GM23338 (cell line): Measurements from ENCODE around the gene DFFB. TPM values are rescaled to one million over a fixed set of nuclear protein-coding genes. Genes with fewer than 3 reads are reported as not detected.

ENCODE experiments used
- ATAC-seq: fragments of 200-7000 bp; cut with Tn5 transposase; 3 replicates; pipeline ENCODE4 v1.9.1; 2020
- DNase-seq: peaks from one replicate; pipeline ENCODE4 v3.0.0-alpha.2; 2015; ENCODE audit warnings: low spot score
- H2AFZ ChIP-seq: fragments of 200-600 bp; sonication (generic); 2 replicates; pipeline ENCODE4 v1.8.0; 2016; ENCODE audit warnings: antibody characterized with exemption, mild to moderate bottlenecking, moderate library complexity
- H3F3A ChIP-seq: fragments of 200-600 bp; sonication (generic); replicated peaks from 2 replicates; pipeline ENCODE4 v1.8.0; 2017; ENCODE audit warnings: antibody characterized with exemption, mixed run types, low read depth
- H3K27ac ChIP-seq: fragments of 200-600 bp; sonication (generic); 2 replicates; pipeline ENCODE4 v1.6.1; 2016; ENCODE audit warnings: low read depth
- H3K27me3 ChIP-seq: fragments of 200-600 bp; sonication (generic); 2 replicates; pipeline ENCODE4 v1.8.0; 2016; ENCODE audit warnings: mild to moderate bottlenecking, mixed run types, moderate library complexity; ENCODE audit not compliant: insufficient read depth
- H3K36me3 ChIP-seq: fragments of 200-600 bp; sonication (generic); 2 replicates; pipeline ENCODE4 v1.8.0; 2016; ENCODE audit warnings: mild to moderate bottlenecking; ENCODE audit not compliant: insufficient read depth
- H3K4me1 ChIP-seq: fragments of 200-600 bp; sonication (generic); 2 replicates; pipeline ENCODE4 v1.8.0; 2016; ENCODE audit warnings: mild to moderate bottlenecking, moderate library complexity; ENCODE audit not compliant: insufficient read depth
- H3K4me2 ChIP-seq: fragments of 200-600 bp; sonication (generic); 2 replicates; pipeline ENCODE4 v1.7.1; 2017; ENCODE audit warnings: mixed run types
- H3K4me3 ChIP-seq: fragments of 200-600 bp; sonication (generic); 2 replicates; pipeline ENCODE4 v1.6.1; 2016; ENCODE audit warnings: mixed run types
- H3K79me2 ChIP-seq: fragments of 200-600 bp; sonication (generic); replicated peaks from 2 replicates; pipeline ENCODE4 v1.8.0; 2017; ENCODE audit warnings: mild to moderate bottlenecking; ENCODE audit not compliant: insufficient read depth
- H3K9me2 ChIP-seq: fragments of 200-600 bp; sonication (generic); 2 replicates; pipeline ENCODE4 v1.8.0; 2017; ENCODE audit not compliant: insufficient read depth
- H4K20me1 ChIP-seq: fragments of 200-600 bp; sonication (generic); replicated peaks from 2 replicates; pipeline ENCODE4 v1.8.0; 2017; ENCODE audit warnings: mild to moderate bottlenecking; ENCODE audit not compliant: insufficient read depth
- H3K27ac Mint-ChIP-seq: 2 replicates; pipeline ENCODE4 v1.8.0; 2020; ENCODE audit warnings: inconsistent platforms, mild to moderate bottlenecking, moderate library complexity, mixed read lengths
- H3K27me3 Mint-ChIP-seq: 3 replicates; pipeline ENCODE4 v1.8.0; 2022; ENCODE audit warnings: low read depth, mild to moderate bottlenecking, moderate library complexity, mixed read lengths, inconsistent platforms; ENCODE audit not compliant: insufficient read depth, poor library complexity
- H3K36me3 Mint-ChIP-seq: 3 replicates; pipeline ENCODE4 v1.8.0; 2021; ENCODE audit warnings: low read depth, mild to moderate bottlenecking, inconsistent platforms, moderate library complexity, mixed read lengths
- H3K4me1 Mint-ChIP-seq: 3 replicates; pipeline ENCODE4 v1.8.0; 2020; ENCODE audit warnings: mild to moderate bottlenecking, inconsistent platforms, mixed read lengths
- H3K4me3 Mint-ChIP-seq: 3 replicates; pipeline ENCODE4 v1.8.0; 2021; ENCODE audit warnings: moderate library complexity, mild to moderate bottlenecking, inconsistent platforms, mixed read lengths
- H3K9me3 Mint-ChIP-seq: 3 replicates; pipeline ENCODE4 v1.8.0; 2020; ENCODE audit warnings: moderate library complexity, mild to moderate bottlenecking, inconsistent platforms, mixed read lengths
- CREB1 ChIP-seq: fragments of 250-450 bp; sonication (Bioruptor Pico); IDR thresholded peaks from 2 replicates; pipeline ENCODE4 v1.5.0; 2020; ENCODE audit warnings: low read depth, mild to moderate bottlenecking, moderate library complexity
- EZH2 ChIP-seq: fragments of 200-600 bp; sonication (generic); IDR thresholded peaks from one replicate; pipeline ENCODE4 v1.8.0; 2017; ENCODE audit warnings: antibody characterized with exemption, mild to moderate bottlenecking, low read depth; ENCODE audit not compliant: unreplicated experiment
- EZH2phosphoT487 ChIP-seq: fragments of 200-600 bp; sonication (generic); IDR thresholded peaks from one replicate; pipeline ENCODE4 v1.8.1; 2018; ENCODE audit warnings: antibody characterized with exemption; ENCODE audit not compliant: unreplicated experiment
- JUNB ChIP-seq: IDR thresholded peaks from one replicate; pipeline ENCODE4 v1.6.1; 2016; ENCODE audit warnings: antibody characterized with exemption; ENCODE audit not compliant: unreplicated experiment
- POLR2AphosphoS5 ChIP-seq: IDR thresholded peaks from 2 replicates; pipeline ENCODE4 v1.6.1; 2016; ENCODE audit warnings: antibody characterized with exemption, low read depth
- REST ChIP-seq: IDR thresholded peaks from one replicate; pipeline ENCODE4 v1.6.1; 2018; ENCODE audit warnings: antibody characterized with exemption; ENCODE audit not compliant: unreplicated experiment
- STAT1 ChIP-seq: IDR thresholded peaks from one replicate; pipeline ENCODE4 v1.6.1; 2016; ENCODE audit warnings: antibody characterized with exemption; ENCODE audit not compliant: unreplicated experiment
- ZNF114 ChIP-seq: fragments of 250-450 bp; sonication (Bioruptor Pico); IDR thresholded peaks from 2 replicates; pipeline ENCODE4 v1.5.0; 2020; ENCODE audit warnings: mild to moderate bottlenecking, moderate library complexity
- ZNF331 ChIP-seq: fragments of 250-450 bp; sonication (Bioruptor Pico); IDR thresholded peaks from 2 replicates; pipeline ENCODE4 v1.5.0; 2020; ENCODE audit warnings: low read depth, mild to moderate bottlenecking, moderate library complexity
- polyA plus RNA-seq: library from polyadenylated mRNA; unstranded; fragments of >200 nt; fragmentation: Nextera tagmentation; extraction: Ambion mirVana; gene quantifications from 2 replicates; pipeline ENCODE4 v1.2.1, GENCODE V29; 2016
- total RNA-seq: library from RNA; depleted of rRNA; stranded (reverse); fragments of >200 nt; shearing (Covaris generic); gene quantifications from 2 replicates; pipeline ENCODE4 v1.2.3, GENCODE V29; 2014
- TF ChIP-seq, protein P1 (sequence below): IDR thresholded peaks from 2 replicates; pipeline ENCODE4 v1.6.1; 2016; ENCODE audit warnings: antibody characterized with exemption

The DFFB gene
- total and polyA plus RNA-seq, 2 experiments from 2014 or later: 6.5 to 18.1 TPM

GRCh38 chr1:3898475-3898735 lies 41.1 kb downstream of the DFFB start (continued):
- no peak for TF ChIP-seq REST

GRCh38 chr1:3898994-3899753 lies 41.9 kb downstream of the DFFB start:
- peaks cover 9% of the 10 kb centered on the region for H3K27me3 Mint-ChIP-seq
- H3K36me3 Mint-ChIP-seq: peaks cover 6% of the 10 kb centered on the region; the same call in 2 of the 3 replicates
- H3K4me1 Mint-ChIP-seq: peaks cover 18% of the 10 kb centered on the region
- no peaks in the 10 kb centered on the region for H3K36me3 ChIP-seq
- H3K4me1 ChIP-seq: 0 out of 2 replicates have a peak, but pooled peaks cover 4% of the 10 kb centered on the region
- H3K9me3 Mint-ChIP-seq: peaks cover 11% of the 10 kb centered on the region; the same call in 2 of the 3 replicates
- peak; percentile 87 for DNase-seq
- H3K4me3 ChIP-seq: peak overlapping the region; percentile 95
- peak overlapping the region; percentile 94 for H3K4me3 Mint-ChIP-seq
- peaks cover 53% of the 10 kb centered on the region for H3K79me2 ChIP-seq
- H3K9me2 ChIP-seq: no peaks in the 10 kb centered on the region
- peak overlapping the region; percentile 100 for H3K27ac ChIP-seq
- no peaks in the 10 kb centered on the region for H3K27me3 ChIP-seq
- H3K27ac Mint-ChIP-seq: peak overlapping the region; percentile 96
- peak; percentile 15 for ATAC-seq
- peak overlapping the region; percentile 93 for H3K4me2 ChIP-seq
- H3F3A ChIP-seq: peaks cover 3% of the 10 kb centered on the region; the same call in 1 of the 2 replicates
- peak overlapping the region; percentile 95 for H2AFZ ChIP-seq
- H4K20me1 ChIP-seq: peaks cover 11% of the 10 kb centered on the region; the same call in 1 of the 2 replicates
- no peak for TF ChIP-seq JUNB
- TF ChIP-seq, protein P1, sequence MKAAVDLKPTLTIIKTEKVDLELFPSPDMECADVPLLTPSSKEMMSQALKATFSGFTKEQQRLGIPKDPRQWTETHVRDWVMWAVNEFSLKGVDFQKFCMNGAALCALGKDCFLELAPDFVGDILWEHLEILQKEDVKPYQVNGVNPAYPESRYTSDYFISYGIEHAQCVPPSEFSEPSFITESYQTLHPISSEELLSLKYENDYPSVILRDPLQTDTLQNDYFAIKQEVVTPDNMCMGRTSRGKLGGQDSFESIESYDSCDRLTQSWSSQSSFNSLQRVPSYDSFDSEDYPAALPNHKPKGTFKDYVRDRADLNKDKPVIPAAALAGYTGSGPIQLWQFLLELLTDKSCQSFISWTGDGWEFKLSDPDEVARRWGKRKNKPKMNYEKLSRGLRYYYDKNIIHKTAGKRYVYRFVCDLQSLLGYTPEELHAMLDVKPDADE: no peak
- no peak for TF ChIP-seq POLR2AphosphoS5
- TF ChIP-seq STAT1: no peak
- TF ChIP-seq ZNF331 (CRISPR knock-in tag): no peak
- no peak for TF ChIP-seq REST
- TF ChIP-seq CREB1 (CRISPR knock-in tag): 0 out of 2 replicates have a peak, but pooled peaks have one; percentile 33
- no peak for TF ChIP-seq ZNF114 (CRISPR knock-in tag)
- TF ChIP-seq EZH2phosphoT487: no peak
- no peak for TF ChIP-seq EZH2
